HepG2 (cell line): ENCODE data around the gene WDR81. TPM values are rescaled to one million over a fixed set of nuclear protein-coding genes. Genes with fewer than 3 reads are reported as not detected.
A peak's percentile ranks its signal among the peaks of the same experiment; 100 is the strongest.

Experiments used
- CC2D1A ChIP-seq: sonication (generic); formaldehyde crosslinking; IDR thresholded peaks from 2 replicates; pipeline ENCODE4 v1.8.1; 2023; ENCODE audit warnings: mild to moderate bottlenecking, missing genetic modification reagents
- EED ChIP-seq: sonication (generic); formaldehyde crosslinking; IDR thresholded peaks from 2 replicates; pipeline ENCODE4 v1.5.0; 2020; ENCODE audit warnings: mild to moderate bottlenecking, missing genetic modification reagents
- FOXK1 ChIP-seq: sonication (generic); formaldehyde crosslinking; IDR thresholded peaks from 2 replicates; pipeline ENCODE4 v1.4.0; 2020; ENCODE audit warnings: low read depth, missing genetic modification reagents, borderline replicate concordance
- HNRNPH1 ChIP-seq: fragments of 200-400 bp; formaldehyde crosslinking; optimal IDR thresholded peaks from 2 replicates; pipeline ENCODE3; 2017; ENCODE audit warnings: mild to moderate bottlenecking, low read depth, low read length
- KLF15 ChIP-seq: sonication (generic); formaldehyde crosslinking; IDR thresholded peaks from 2 replicates; pipeline ENCODE4 v1.8.1; 2023; ENCODE audit warnings: borderline replicate concordance, mild to moderate bottlenecking, inconsistent platforms, missing genetic modification reagents, mixed read lengths
- LCORL ChIP-seq, 2 experiments: fragments of 450-650 bp in 1 of 2; sonication (generic) in 1 of 2; formaldehyde crosslinking in 1 of 2; IDR thresholded peaks; 2 replicates each; pipeline versions ENCODE4 v1.5.0 to v1.6.1; 2017 to 2020; ENCODE audit warnings: antibody characterized with exemption in 1 of 2, missing genetic modification reagents in 1 of 2
- MXI1 ChIP-seq: IDR thresholded peaks from 3 replicates; pipeline ENCODE4 v1.6.1; 2012; ENCODE audit warnings: low read depth, low read length, inconsistent platforms, borderline replicate concordance
- POLR2G ChIP-seq: fragments of 200-400 bp; formaldehyde crosslinking; IDR thresholded peaks from 2 replicates; pipeline ENCODE4 v1.6.1; 2018; ENCODE audit warnings: mild to moderate bottlenecking, low read depth, low read length, moderate library complexity
- RXRB ChIP-seq: IDR thresholded peaks from 2 replicates; pipeline ENCODE4 v1.6.1; 2016; ENCODE audit warnings: borderline replicate concordance, missing genetic modification reagents, missing compliant biosample characterization
- TAF15 ChIP-seq: fragments of 200-400 bp; formaldehyde crosslinking; IDR thresholded peaks from one replicate; pipeline ENCODE4 v1.6.1; 2018; ENCODE audit warnings: mild to moderate bottlenecking, low read depth, low read length; ENCODE audit not compliant: poor library complexity, severe bottlenecking
- WIZ ChIP-seq: sonication (generic); formaldehyde crosslinking; IDR thresholded peaks from 2 replicates; pipeline ENCODE4 v1.5.1; 2020; ENCODE audit warnings: mild to moderate bottlenecking, missing genetic modification reagents
- ZNF383 ChIP-seq: sonication (generic); formaldehyde crosslinking; IDR thresholded peaks from 2 replicates; pipeline ENCODE4 v1.4.0; 2020; ENCODE audit warnings: missing genetic modification reagents, mild to moderate bottlenecking, borderline replicate concordance
- ZNF44 ChIP-seq: sonication (generic); formaldehyde crosslinking; IDR thresholded peaks from 2 replicates; pipeline ENCODE4 v1.5.1; 2020; ENCODE audit warnings: mild to moderate bottlenecking, missing genetic modification reagents
- ZNF484 ChIP-seq: sonication (generic); formaldehyde crosslinking; IDR thresholded peaks from 2 replicates; pipeline ENCODE4 v1.5.1; 2020; ENCODE audit warnings: mild to moderate bottlenecking, low read depth, missing genetic modification reagents, borderline replicate concordance
- ZNF543 ChIP-seq: sonication (generic); formaldehyde crosslinking; IDR thresholded peaks from 2 replicates; pipeline ENCODE4 v1.4.0; 2020; ENCODE audit warnings: mild to moderate bottlenecking, missing genetic modification reagents
- ZNF670 ChIP-seq: sonication (generic); formaldehyde crosslinking; IDR thresholded peaks from 2 replicates; pipeline ENCODE4 v1.8.0; 2022; ENCODE audit warnings: mild to moderate bottlenecking, missing genetic modification reagents, borderline replicate concordance
- ZNF850 ChIP-seq: sonication (generic); formaldehyde crosslinking; conservative IDR thresholded peaks from 2 replicates; pipeline ENCODE4 v1.9.0; 2021; ENCODE audit warnings: mild to moderate bottlenecking, missing genetic modification reagents
- polyA plus RNA-seq, 8 experiments: library from polyadenylated mRNA; depleted of rRNA in 3 of 8; stranded (reverse) in 7 of 8; unstranded in 1 of 8; fragments of >200 nt; fragmentation: Illumina TruSeq in 4 of 8; extraction: Trizol in 4 of 8; gene quantifications; 2 replicates each; pipeline versions ENCODE4 v1.2.1 to v1.2.3, GENCODE V29; 2011 to 2016; ENCODE audit warnings: low read depth in 4 of 8, missing spikeins in 1 of 8, mixed read lengths in 1 of 8; ENCODE audit not compliant: insufficient read depth in 1 of 8
- total RNA-seq, 5 experiments: library from RNA; depleted of rRNA; stranded (reverse); fragments of >200 nt; fragmentation: Illumina TruSeq; extraction: Trizol; gene quantifications; 2 replicates each; pipeline ENCODE4 v1.2.3, GENCODE V29; 2016; ENCODE audit warnings: low read depth in 1 of 5
- TF ChIP-seq, protein P1 (sequence below): IDR thresholded peaks from 2 replicates; pipeline ENCODE4 v1.6.1; 2016; ENCODE audit warnings: mild to moderate bottlenecking, missing biosample characterization, missing genetic modification reagents
- TF ChIP-seq, protein P2 (sequence below): IDR thresholded peaks from 2 replicates; pipeline ENCODE4 v1.6.1; 2012; ENCODE audit warnings: inconsistent platforms
- TF ChIP-seq, protein P3 (sequence below): sonication (generic); formaldehyde crosslinking; IDR thresholded peaks from 2 replicates; pipeline ENCODE4 v1.4.0; 2020; ENCODE audit warnings: missing genetic modification reagents
- TF ChIP-seq, protein P4 (sequence below), 2 experiments: fragments of 450-650 bp in 1 of 2; sonication (generic) in 1 of 2; formaldehyde crosslinking; IDR thresholded peaks; 2 replicates each; pipeline versions ENCODE4 v1.5.0 to v1.8.0; 2020 to 2022; ENCODE audit warnings: mild to moderate bottlenecking in 1 of 2, missing genetic modification reagents in 1 of 2
- TF ChIP-seq, protein P5 (sequence below), 2 experiments: IDR thresholded peaks; 2 replicates each; pipeline ENCODE4 v1.6.1; 2011 to 2012; ENCODE audit warnings: low read length in 2 of 2, borderline replicate concordance in 1 of 2, low read depth in 1 of 2, mild to moderate bottlenecking in 1 of 2, moderate library complexity in 1 of 2

WDR81 gene
- total and polyA plus RNA-seq, 2 of the 13 experiments (the other 11 are each of a cell fraction or from before 2014, with no cell fraction given) = 9.1 to 16.7 TPM

DNA sequence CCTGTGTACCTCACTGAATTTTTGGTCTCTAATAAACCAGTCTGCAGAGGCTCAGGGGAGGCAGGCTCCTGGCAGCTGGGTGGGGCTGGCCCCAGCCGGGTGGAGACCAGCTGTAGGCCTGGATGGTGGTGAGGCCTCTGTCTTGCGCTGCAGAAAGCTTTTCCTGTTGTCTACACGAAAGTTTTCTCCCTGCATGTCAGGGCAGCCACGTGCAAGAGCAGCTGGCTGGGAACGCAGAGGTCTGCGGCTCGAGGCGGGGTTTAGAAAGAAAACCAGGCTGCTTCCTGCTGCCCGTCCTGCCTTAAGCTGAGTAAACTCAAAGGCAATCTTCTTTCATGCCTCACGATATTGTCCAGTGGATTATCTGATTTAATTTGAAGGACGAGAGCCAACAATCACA, 39.8 kb downstream of the WDR81 start (continued):
- TF ChIP-seq, protein P1, sequence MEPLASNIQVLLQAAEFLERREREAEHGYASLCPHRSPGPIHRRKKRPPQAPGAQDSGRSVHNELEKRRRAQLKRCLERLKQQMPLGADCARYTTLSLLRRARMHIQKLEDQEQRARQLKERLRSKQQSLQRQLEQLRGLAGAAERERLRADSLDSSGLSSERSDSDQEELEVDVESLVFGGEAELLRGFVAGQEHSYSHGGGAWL (CRISPR knock-in tag) = no peak
- TF ChIP-seq ZNF484 (CRISPR knock-in tag) = no peak
- TF ChIP-seq POLR2G = no peak
- TF ChIP-seq ZNF383 (CRISPR knock-in tag) = no peak
- TF ChIP-seq MXI1 = no peak
- no peak for TF ChIP-seq ZNF44
- TF ChIP-seq, protein P2, sequence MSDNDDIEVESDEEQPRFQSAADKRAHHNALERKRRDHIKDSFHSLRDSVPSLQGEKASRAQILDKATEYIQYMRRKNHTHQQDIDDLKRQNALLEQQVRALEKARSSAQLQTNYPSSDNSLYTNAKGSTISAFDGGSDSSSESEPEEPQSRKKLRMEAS = peak; percentile 80
- TF ChIP-seq, protein P3, sequence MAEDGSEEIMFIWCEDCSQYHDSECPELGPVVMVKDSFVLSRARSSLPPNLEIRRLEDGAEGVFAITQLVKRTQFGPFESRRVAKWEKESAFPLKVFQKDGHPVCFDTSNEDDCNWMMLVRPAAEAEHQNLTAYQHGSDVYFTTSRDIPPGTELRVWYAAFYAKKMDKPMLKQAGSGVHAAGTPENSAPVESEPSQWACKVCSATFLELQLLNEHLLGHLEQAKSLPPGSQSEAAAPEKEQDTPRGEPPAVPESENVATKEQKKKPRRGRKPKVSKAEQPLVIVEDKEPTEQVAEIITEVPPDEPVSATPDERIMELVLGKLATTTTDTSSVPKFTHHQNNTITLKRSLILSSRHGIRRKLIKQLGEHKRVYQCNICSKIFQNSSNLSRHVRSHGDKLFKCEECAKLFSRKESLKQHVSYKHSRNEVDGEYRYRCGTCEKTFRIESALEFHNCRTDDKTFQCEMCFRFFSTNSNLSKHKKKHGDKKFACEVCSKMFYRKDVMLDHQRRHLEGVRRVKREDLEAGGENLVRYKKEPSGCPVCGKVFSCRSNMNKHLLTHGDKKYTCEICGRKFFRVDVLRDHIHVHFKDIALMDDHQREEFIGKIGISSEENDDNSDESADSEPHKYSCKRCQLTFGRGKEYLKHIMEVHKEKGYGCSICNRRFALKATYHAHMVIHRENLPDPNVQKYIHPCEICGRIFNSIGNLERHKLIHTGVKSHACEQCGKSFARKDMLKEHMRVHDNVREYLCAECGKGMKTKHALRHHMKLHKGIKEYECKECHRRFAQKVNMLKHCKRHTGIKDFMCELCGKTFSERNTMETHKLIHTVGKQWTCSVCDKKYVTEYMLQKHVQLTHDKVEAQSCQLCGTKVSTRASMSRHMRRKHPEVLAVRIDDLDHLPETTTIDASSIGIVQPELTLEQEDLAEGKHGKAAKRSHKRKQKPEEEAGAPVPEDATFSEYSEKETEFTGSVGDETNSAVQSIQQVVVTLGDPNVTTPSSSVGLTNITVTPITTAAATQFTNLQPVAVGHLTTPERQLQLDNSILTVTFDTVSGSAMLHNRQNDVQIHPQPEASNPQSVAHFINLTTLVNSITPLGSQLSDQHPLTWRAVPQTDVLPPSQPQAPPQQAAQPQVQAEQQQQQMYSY (CRISPR knock-in tag) = no peak
- no peak for TF ChIP-seq HNRNPH1
- TF ChIP-seq FOXK1 = no peak
- TF ChIP-seq EED = no peak
- TF ChIP-seq WIZ (CRISPR knock-in tag) = no peak
- TF ChIP-seq CC2D1A (CRISPR knock-in tag) = no peak
- TF ChIP-seq KLF15 (CRISPR knock-in tag) = no peak
- TF ChIP-seq TAF15 = no peak
- no peak for TF ChIP-seq ZNF850
- TF ChIP-seq, protein P4, sequence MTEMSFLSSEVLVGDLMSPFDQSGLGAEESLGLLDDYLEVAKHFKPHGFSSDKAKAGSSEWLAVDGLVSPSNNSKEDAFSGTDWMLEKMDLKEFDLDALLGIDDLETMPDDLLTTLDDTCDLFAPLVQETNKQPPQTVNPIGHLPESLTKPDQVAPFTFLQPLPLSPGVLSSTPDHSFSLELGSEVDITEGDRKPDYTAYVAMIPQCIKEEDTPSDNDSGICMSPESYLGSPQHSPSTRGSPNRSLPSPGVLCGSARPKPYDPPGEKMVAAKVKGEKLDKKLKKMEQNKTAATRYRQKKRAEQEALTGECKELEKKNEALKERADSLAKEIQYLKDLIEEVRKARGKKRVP (CRISPR knock-in tag; IDR thresholded peaks at IDR 0.05) = no peak
- TF ChIP-seq LCORL (IDR thresholded peaks at IDR 0.05) = no peak
- TF ChIP-seq LCORL (CRISPR knock-in tag; IDR thresholded peaks at IDR 0.05) = no peak
- TF ChIP-seq, protein P5, sequence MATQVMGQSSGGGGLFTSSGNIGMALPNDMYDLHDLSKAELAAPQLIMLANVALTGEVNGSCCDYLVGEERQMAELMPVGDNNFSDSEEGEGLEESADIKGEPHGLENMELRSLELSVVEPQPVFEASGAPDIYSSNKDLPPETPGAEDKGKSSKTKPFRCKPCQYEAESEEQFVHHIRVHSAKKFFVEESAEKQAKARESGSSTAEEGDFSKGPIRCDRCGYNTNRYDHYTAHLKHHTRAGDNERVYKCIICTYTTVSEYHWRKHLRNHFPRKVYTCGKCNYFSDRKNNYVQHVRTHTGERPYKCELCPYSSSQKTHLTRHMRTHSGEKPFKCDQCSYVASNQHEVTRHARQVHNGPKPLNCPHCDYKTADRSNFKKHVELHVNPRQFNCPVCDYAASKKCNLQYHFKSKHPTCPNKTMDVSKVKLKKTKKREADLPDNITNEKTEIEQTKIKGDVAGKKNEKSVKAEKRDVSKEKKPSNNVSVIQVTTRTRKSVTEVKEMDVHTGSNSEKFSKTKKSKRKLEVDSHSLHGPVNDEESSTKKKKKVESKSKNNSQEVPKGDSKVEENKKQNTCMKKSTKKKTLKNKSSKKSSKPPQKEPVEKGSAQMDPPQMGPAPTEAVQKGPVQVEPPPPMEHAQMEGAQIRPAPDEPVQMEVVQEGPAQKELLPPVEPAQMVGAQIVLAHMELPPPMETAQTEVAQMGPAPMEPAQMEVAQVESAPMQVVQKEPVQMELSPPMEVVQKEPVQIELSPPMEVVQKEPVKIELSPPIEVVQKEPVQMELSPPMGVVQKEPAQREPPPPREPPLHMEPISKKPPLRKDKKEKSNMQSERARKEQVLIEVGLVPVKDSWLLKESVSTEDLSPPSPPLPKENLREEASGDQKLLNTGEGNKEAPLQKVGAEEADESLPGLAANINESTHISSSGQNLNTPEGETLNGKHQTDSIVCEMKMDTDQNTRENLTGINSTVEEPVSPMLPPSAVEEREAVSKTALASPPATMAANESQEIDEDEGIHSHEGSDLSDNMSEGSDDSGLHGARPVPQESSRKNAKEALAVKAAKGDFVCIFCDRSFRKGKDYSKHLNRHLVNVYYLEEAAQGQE (IDR thresholded peaks at IDR 0.05; ENCODE audit: borderline replicate concordance in 1 of 2, low read depth in 1 of 2, low read length in 2 of 2) = no peak
- peak; percentile 38; the same call in 1 of the 2 replicates for TF ChIP-seq ZNF670 (CRISPR knock-in tag)
- TF ChIP-seq RXRB (CRISPR knock-in tag) = no peak
- TF ChIP-seq ZNF543 (CRISPR knock-in tag) = 0 out of 2 replicates have a peak, but pooled peaks have one; percentile 24
